Limb (tissue), 2 donors: ENCODE results near the gene ASB3.
"Not testable (repeated sequence)": the region's sequence is repeated elsewhere in the genome, so short reads cannot be mapped to it uniquely, and the experiment has no call there.

ENCODE experiments used
- DNase-seq, 2 donors: peaks; one replicate each; pipeline ENCODE4 v3.0.0-alpha.2; 2016; ENCODE audit errors: extremely low spot score in 2 of 2

Gene ASB3

GRCh38 chr2:53740170-53740569, 46.6 kb downstream of the ASB3 start:
- peak in 1 of 2 donors; percentile 70 for DNase-seq

GRCh38 chr2:53739032-53739431, 47.7 kb downstream of the ASB3 start:
- DNase-seq: no peak

GRCh38 chr2:53737091-53737490, 49.7 kb downstream of the ASB3 start:
- DNase-seq: no peak

GRCh38 chr2:53729143-53729762, 57.5 kb downstream of the ASB3 start:
- DNase-seq: no peak

- DNase-seq: no peak
Measured at GRCh38 chr2:53727921-53728320, 58.8 kb downstream of the ASB3 start.

GRCh38 chr2:53725662-53726061, 61.1 kb downstream of the ASB3 start:
- no peak for DNase-seq

GRCh38 chr2:53724536-53724935, 62.2 kb downstream of the ASB3 start:
- DNase-seq: no peak

- DNase-seq: not testable (repeated sequence)
Measured at GRCh38 chr2:53720944-53721343, 65.8 kb downstream of the ASB3 start.

- DNase-seq: peak in 1 of 2 donors; percentile 32
Measured at GRCh38 chr2:53715568-53715967, 71.2 kb downstream of the ASB3 start.

GRCh38 chr2:53711271-53711780, 75.4 kb downstream of the ASB3 start:
- DNase-seq: no peak

GRCh38 chr2:53708988-53709387, 77.8 kb downstream of the ASB3 start:
- DNase-seq: no peak

GRCh38 chr2:53701221-53701620, 85.5 kb downstream of the ASB3 start:
- DNase-seq: no peak

- no peak for DNase-seq
Measured at GRCh38 chr2:53697686-53698085, 89.1 kb downstream of the ASB3 start.

- no peak for DNase-seq
Measured at GRCh38 chr2:53697092-53697491, 89.7 kb downstream of the ASB3 start.

GRCh38 chr2:53695575-53695974, 91.2 kb downstream of the ASB3 start:
- no peak for DNase-seq

GRCh38 chr2:53694096-53694771, 92.5 kb downstream of the ASB3 start:
- no peak for DNase-seq

- DNase-seq: no peak
Measured at GRCh38 chr2:53690876-53691275, 95.9 kb downstream of the ASB3 start.

- DNase-seq: no peak
Measured at GRCh38 chr2:53672881-53673522, 113.8 kb downstream of the ASB3 start.

GRCh38 chr2:53670331-53670730, 116.4 kb downstream of the ASB3 start:
- DNase-seq: no peak

GRCh38 chr2:53668624-53669026, 118.1 kb downstream of the ASB3 start:
- DNase-seq: no peak

- not testable (repeated sequence) for DNase-seq
Measured at GRCh38 chr2:53667130-53667529, 119.6 kb downstream of the ASB3 start.

GRCh38 chr2:53660886-53661285, 125.9 kb downstream of the ASB3 start:
- DNase-seq: no peak

- DNase-seq: not testable (repeated sequence)
Measured at GRCh38 chr2:53658474-53658873, 128.3 kb downstream of the ASB3 start.
